Measurements from ENCODE around the gene LRRC8E. TPM values are rescaled to one million over a fixed set of nuclear protein-coding genes. Genes with fewer than 3 reads are reported as not detected.

LRRC8E gene
- total RNA-seq, 6 experiments from 2014 or later = 4.9 to 7.3 (median 6.1) TPM

GRCh38 chr19:7863157-7863970 lies 24.9 kb upstream of the LRRC8E start:
- no peak for DNase-seq
- H3K4me3 Mint-ChIP-seq = no peak overlapping the region
- TF ChIP-seq CTCF (IDR thresholded peaks at IDR 0.05) = no peak
- no peak overlapping the region for H3K27ac Mint-ChIP-seq
- H3K27me3 Mint-ChIP-seq (ENCODE audit: insufficient read depth) = peaks cover 9% of the 10 kb centered on the region
- no peaks in the 10 kb centered on the region for H3K4me1 Mint-ChIP-seq (ENCODE audit: low read depth)
- H3K36me3 Mint-ChIP-seq (ENCODE audit: low read depth) = no peaks in the 10 kb centered on the region
- H3K9me3 Mint-ChIP-seq = no peaks in the 10 kb centered on the region

- Mint-ChIP-seq H3K9me3 (no peaks in the 10 kb centered on the region), H3K27ac (no peak overlapping the region), H3K4me1 (ENCODE audit: low read depth) (no peaks in the 10 kb centered on the region), H3K4me3 (no peak overlapping the region), H3K36me3 (ENCODE audit: low read depth) (no peaks in the 10 kb centered on the region), H3K27me3 (ENCODE audit: insufficient read depth) (peaks cover 8% of the 10 kb centered on the region)
- TF ChIP-seq CTCF (IDR thresholded peaks at IDR 0.05) = no peak
- no peak for DNase-seq
Measured at GRCh38 chr19:7863971-7864689, 24.2 kb upstream of the LRRC8E start.

DNA sequence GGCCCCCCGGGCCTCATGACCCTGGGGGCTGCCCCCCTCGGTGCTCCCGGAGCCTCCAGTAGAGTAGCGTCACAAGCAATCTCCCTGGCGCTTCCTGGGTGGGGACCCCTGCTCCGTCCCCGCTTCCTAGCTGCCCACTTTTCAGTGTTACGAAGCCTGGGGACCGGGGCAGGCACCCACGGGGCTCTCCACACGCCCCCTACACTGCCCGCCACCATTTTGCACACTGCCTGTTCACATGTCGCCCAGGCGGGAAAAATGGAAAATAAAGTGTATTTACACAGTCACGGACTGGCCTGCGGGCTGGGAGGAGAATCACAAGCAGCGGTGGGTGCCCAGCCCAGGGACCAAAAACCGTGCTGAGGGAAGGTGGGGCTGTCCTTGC lies 23.6 kb upstream of the LRRC8E start:
- H3K27me3 Mint-ChIP-seq (ENCODE audit: insufficient read depth) = peaks cover 8% of the 10 kb centered on the region
- no peaks in the 10 kb centered on the region for H3K4me1 Mint-ChIP-seq (ENCODE audit: low read depth)
- H3K9me3 Mint-ChIP-seq = no peaks in the 10 kb centered on the region
- H3K27ac Mint-ChIP-seq = no peak overlapping the region
- DNase-seq = no peak
- TF ChIP-seq CTCF (IDR thresholded peaks at IDR 0.05) = no peak
- no peaks in the 10 kb centered on the region for H3K36me3 Mint-ChIP-seq (ENCODE audit: low read depth)
- H3K4me3 Mint-ChIP-seq = no peak overlapping the region

GRCh38 chr19:7865262-7865911 lies 22.9 kb upstream of the LRRC8E start:
- DNase-seq = no peak
- Mint-ChIP-seq H3K27ac (no peak overlapping the region), H3K4me3 (no peak overlapping the region), H3K27me3 (ENCODE audit: insufficient read depth) (peaks cover 8% of the 10 kb centered on the region), H3K36me3 (ENCODE audit: low read depth) (no peaks in the 10 kb centered on the region), H3K9me3 (no peaks in the 10 kb centered on the region), H3K4me1 (ENCODE audit: low read depth) (no peaks in the 10 kb centered on the region)
- no peak for TF ChIP-seq CTCF (IDR thresholded peaks at IDR 0.05)

DNA sequence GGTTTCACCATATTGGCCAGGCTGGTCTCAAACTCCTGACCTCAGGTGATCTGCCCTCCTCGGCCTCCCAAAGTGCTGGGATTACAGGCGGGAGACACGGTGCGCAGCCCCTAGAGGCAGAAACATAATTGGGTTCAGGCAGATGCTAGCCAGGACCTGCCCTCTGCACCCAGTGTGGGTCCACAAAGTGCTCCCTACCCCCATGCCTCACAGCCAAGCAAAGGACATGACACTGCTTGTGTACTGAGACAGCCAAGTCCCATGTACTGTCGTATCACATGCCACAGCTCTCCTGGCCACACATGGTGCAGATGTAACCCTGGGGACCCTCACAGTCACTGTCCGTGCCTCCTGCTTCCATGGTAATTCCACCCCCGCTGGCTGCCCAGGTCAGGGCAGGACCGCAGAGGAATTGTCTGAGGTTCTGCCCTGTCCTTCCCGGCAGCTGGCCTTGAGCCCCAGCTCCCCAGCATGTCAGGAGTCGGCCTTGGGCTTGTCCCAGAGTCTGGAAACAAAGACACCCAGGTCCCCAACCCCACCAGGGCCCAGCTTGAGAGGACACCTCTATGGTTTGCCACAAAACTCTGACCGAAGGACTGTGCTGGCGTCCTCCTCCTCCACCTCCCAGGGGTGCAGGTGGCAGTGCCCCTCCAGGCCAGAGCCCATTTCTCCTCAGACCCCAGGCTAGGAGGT lies 21.8 kb upstream of the LRRC8E start:
- H3K27me3 Mint-ChIP-seq (ENCODE audit: insufficient read depth) = peaks cover 8% of the 10 kb centered on the region
- no peak overlapping the region for H3K4me3 Mint-ChIP-seq
- no peak for DNase-seq
- H3K9me3 Mint-ChIP-seq = no peaks in the 10 kb centered on the region
- no peaks in the 10 kb centered on the region for H3K36me3 Mint-ChIP-seq (ENCODE audit: low read depth)
- peaks cover 6% of the 10 kb centered on the region for H3K4me1 Mint-ChIP-seq (ENCODE audit: low read depth)
- TF ChIP-seq CTCF (IDR thresholded peaks at IDR 0.05) = no peak
- H3K27ac Mint-ChIP-seq = no peak overlapping the region

Data from HFFc6 (cell line).